SU-DHL-6 (cell line): ENCODE results near the gene KRT6B.

Source experiments
- H2AFZ ChIP-seq: fragments of 200-600 bp; sonication (generic); 2 replicates; pipeline ENCODE4 v1.6.1; 2014; ENCODE audit warnings: low read depth, mild to moderate bottlenecking, moderate library complexity, mixed read lengths, antibody characterized with exemption, low read length; ENCODE audit not compliant: severe bottlenecking
- H3F3A ChIP-seq: fragments of 200-600 bp; shearing (Covaris generic); 2 replicates; pipeline ENCODE4 v1.6.0; 2016; ENCODE audit warnings: antibody characterized with exemption, mild to moderate bottlenecking; ENCODE audit not compliant: insufficient read depth
- H3K27ac ChIP-seq: fragments of 200-600 bp; sonication (generic); 2 replicates; pipeline ENCODE4 v1.5.1; 2016; ENCODE audit warnings: low read depth, mild to moderate bottlenecking, low read length, moderate library complexity, mixed read lengths
- H3K27me3 ChIP-seq: fragments of 200-600 bp; sonication (generic), shearing (Covaris generic); 2 replicates; pipeline ENCODE4 v1.6.0; 2014; ENCODE audit warnings: mild to moderate bottlenecking, low read length
- H3K36me3 ChIP-seq: fragments of 200-600 bp; sonication (generic); 2 replicates; pipeline ENCODE4 v1.6.1; 2014; ENCODE audit warnings: mild to moderate bottlenecking, low read length, mixed read lengths
- H3K4me2 ChIP-seq: fragments of 300-600, 200-600 bp; shearing (Covaris generic), sonication (generic); 2 replicates; pipeline ENCODE4 v1.6.0; 2014; ENCODE audit warnings: low read length, low read depth, mild to moderate bottlenecking; ENCODE audit not compliant: poor library complexity, severe bottlenecking
- H3K4me3 ChIP-seq: fragments of 200-600 bp; sonication (generic); 2 replicates; pipeline ENCODE4 v1.5.1; 2014; ENCODE audit warnings: antibody characterized with exemption, low read length, mild to moderate bottlenecking, mixed read lengths; ENCODE audit not compliant: insufficient read depth, poor library complexity, severe bottlenecking
- H3K79me2 ChIP-seq: fragments of 200-600 bp; sonication (generic); 2 replicates; pipeline ENCODE4 v1.6.1; 2014; ENCODE audit warnings: mild to moderate bottlenecking, low read length, moderate library complexity; ENCODE audit not compliant: insufficient read depth
- H3K9ac ChIP-seq: fragments of 200-600 bp; sonication (generic); 2 replicates; pipeline ENCODE4 v1.7.0; 2014; ENCODE audit warnings: mild to moderate bottlenecking, low read length
- H3K9me2 ChIP-seq: fragments of 200-600 bp; sonication (generic); replicated peaks from 2 replicates; pipeline ENCODE4 v1.6.1; 2014; ENCODE audit warnings: low read length; ENCODE audit not compliant: insufficient read depth
- H3K9me3 ChIP-seq: fragments of 200-600 bp; sonication (generic); 2 replicates; pipeline ENCODE4 v1.6.1; 2014; ENCODE audit warnings: low read length, mixed read lengths; ENCODE audit not compliant: insufficient read depth
- H4K20me1 ChIP-seq: fragments of 200-600 bp; sonication (generic); 2 replicates; pipeline ENCODE4 v1.6.1; 2014; ENCODE audit warnings: low read depth, mild to moderate bottlenecking, antibody characterized with exemption, low read length, moderate library complexity, mixed read lengths
- EZH2phosphoT487 ChIP-seq: fragments of 200-600 bp; sonication (generic), shearing (Covaris generic); conservative IDR thresholded peaks from 2 replicates; pipeline ENCODE4 v1.6.1; 2018; ENCODE audit warnings: mild to moderate bottlenecking, antibody characterized with exemption, low read length, moderate library complexity, mixed read lengths
- TF ChIP-seq, protein P1 (sequence below): fragments of 200-600 bp; sonication (generic); IDR thresholded peaks from one replicate; pipeline ENCODE4 v1.5.1; 2017; ENCODE audit warnings: antibody characterized with exemption, mild to moderate bottlenecking, low read length, moderate library complexity; ENCODE audit not compliant: insufficient read depth, poor library complexity, severe bottlenecking

KRT6B gene

DNA sequence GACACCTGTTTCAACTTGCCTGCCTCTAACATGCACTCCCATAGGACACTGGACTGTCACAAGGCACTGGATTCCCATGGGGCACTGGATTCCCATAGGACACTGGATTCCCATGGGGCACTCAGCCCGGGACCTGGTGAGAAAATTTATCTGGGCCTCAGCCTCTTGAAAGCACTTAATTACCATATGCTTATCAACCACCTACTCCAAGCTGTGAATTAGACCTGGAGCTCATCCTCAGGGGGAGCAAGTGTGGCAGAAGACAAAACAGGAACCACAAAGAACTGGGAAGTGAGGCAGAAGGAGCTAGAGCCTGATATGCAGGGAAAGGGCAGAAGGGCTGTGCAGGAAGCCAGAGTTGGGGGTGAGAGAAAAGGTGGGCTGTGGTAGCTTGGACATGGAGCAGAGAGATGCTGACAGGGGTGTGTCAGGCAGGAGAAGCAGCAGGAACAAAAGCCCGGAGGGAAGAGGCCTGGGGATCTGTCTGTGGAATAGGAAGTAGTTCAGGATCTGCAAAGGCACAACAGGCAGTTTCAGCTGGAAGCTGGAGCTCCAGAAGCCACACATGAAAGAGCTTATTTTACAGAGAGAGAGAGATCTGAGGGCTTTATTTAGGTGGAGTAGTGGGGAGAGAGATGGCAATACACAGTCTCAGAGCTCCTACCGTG, 48.9 kb downstream of the KRT6B start:
- H3K9ac ChIP-seq = no peak overlapping the region
- no peaks in the 10 kb centered on the region for H3K9me2 ChIP-seq
- H4K20me1 ChIP-seq = no peaks in the 10 kb centered on the region
- no peak for TF ChIP-seq EZH2phosphoT487
- TF ChIP-seq, protein P1, sequence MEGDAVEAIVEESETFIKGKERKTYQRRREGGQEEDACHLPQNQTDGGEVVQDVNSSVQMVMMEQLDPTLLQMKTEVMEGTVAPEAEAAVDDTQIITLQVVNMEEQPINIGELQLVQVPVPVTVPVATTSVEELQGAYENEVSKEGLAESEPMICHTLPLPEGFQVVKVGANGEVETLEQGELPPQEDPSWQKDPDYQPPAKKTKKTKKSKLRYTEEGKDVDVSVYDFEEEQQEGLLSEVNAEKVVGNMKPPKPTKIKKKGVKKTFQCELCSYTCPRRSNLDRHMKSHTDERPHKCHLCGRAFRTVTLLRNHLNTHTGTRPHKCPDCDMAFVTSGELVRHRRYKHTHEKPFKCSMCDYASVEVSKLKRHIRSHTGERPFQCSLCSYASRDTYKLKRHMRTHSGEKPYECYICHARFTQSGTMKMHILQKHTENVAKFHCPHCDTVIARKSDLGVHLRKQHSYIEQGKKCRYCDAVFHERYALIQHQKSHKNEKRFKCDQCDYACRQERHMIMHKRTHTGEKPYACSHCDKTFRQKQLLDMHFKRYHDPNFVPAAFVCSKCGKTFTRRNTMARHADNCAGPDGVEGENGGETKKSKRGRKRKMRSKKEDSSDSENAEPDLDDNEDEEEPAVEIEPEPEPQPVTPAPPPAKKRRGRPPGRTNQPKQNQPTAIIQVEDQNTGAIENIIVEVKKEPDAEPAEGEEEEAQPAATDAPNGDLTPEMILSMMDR = no peak
- H3F3A ChIP-seq = no peaks in the 10 kb centered on the region
- no peaks in the 10 kb centered on the region for H3K79me2 ChIP-seq
- no peaks in the 10 kb centered on the region for H3K27me3 ChIP-seq
- H3K27ac ChIP-seq = no peak overlapping the region
- no peak overlapping the region for H3K4me3 ChIP-seq
- no peaks in the 10 kb centered on the region for H3K36me3 ChIP-seq
- no peak overlapping the region for H3K4me2 ChIP-seq
- H2AFZ ChIP-seq = no peak overlapping the region
- H3K9me3 ChIP-seq = no peaks in the 10 kb centered on the region

DNA sequence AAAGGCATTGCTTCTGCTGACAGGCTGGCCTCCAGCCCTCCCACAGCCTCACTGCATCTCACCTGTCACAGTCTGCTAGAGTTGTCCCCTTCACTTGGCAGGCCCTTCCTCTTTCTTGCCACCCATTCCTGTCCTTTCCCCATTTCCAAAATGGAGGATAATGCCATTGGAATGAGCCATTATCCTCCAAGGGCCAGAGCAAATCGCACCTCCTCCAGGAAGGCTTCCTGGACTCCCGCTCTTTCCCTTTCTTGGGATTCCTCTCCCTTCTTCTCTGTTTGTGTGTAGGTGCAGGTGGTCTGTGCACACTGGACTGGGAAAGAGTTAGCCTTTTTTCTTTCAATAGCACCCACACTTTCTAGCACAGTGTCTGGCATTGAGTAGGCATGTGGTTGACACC, 49.6 kb downstream of the KRT6B start:
- TF ChIP-seq, protein P1 = no peak
- TF ChIP-seq EZH2phosphoT487 = no peak
- H3K36me3 ChIP-seq = no peaks in the 10 kb centered on the region

DNA sequence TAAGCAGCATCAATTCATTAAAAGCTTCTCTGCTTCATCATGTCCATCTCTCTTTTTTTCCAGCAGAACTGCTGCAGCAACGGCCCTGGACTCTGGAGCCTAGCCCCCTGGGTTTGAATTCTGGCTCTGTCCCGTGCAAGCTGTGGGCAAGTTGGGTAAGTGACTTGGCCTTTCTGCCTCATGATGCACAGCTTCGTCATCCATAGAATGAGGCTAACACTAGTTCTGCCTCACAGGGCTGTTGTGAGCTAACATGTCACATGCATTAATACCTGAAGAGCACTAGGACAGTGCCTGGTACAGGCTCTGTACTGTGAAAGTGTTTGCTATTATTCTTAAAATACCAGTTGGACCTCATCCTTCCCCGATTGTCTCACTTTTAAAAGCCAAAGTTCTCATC, 50.0 kb downstream of the KRT6B start:
- no peak overlapping the region for H3K27ac ChIP-seq
- no peak overlapping the region for H3K4me3 ChIP-seq
- H3K9me3 ChIP-seq = no peaks in the 10 kb centered on the region
- no peaks in the 10 kb centered on the region for H3K27me3 ChIP-seq
- H3K9ac ChIP-seq = no peak overlapping the region
- no peaks in the 10 kb centered on the region for H3K79me2 ChIP-seq
- no peak for TF ChIP-seq EZH2phosphoT487
- TF ChIP-seq, protein P1 = no peak
- no peak overlapping the region for H3K4me2 ChIP-seq
- H2AFZ ChIP-seq = no peak overlapping the region
- no peaks in the 10 kb centered on the region for H3F3A ChIP-seq
- no peaks in the 10 kb centered on the region for H3K36me3 ChIP-seq
- H4K20me1 ChIP-seq = no peaks in the 10 kb centered on the region
- H3K9me2 ChIP-seq = no peaks in the 10 kb centered on the region

More for the DNA sequence above, 49.6 kb downstream of the KRT6B start:
- Histone ChIP-seq H3K4me3 (no peak overlapping the region), H2AFZ (no peak overlapping the region), H3K9ac (no peak overlapping the region), H3K27me3 (no peaks in the 10 kb centered on the region), H3K79me2 (no peaks in the 10 kb centered on the region), H4K20me1 (no peaks in the 10 kb centered on the region), H3K9me3 (no peaks in the 10 kb centered on the region), H3K4me2 (no peak overlapping the region), H3K27ac (no peak overlapping the region), H3K9me2 (no peaks in the 10 kb centered on the region), H3F3A (no peaks in the 10 kb centered on the region)
